Memory B cell (primary cell): ENCODE results near the gene PDZRN3.

Experiments
- ATAC-seq: fragments of 150-1000 bp; cut with Tn5 transposase; 2 replicates; pipeline ENCODE4 v1.10.0; 2021; ENCODE audit warnings: low read depth, mild to moderate bottlenecking, moderate library complexity
- DNase-seq, 2 donors: peaks; one replicate each; pipeline ENCODE4 v3.0.0; 2022; ENCODE audit warnings: low spot score in 2 of 2
- H3K27ac Mint-ChIP-seq: one replicate; pipeline ENCODE4 v1.8.0; 2022; ENCODE audit warnings: mild to moderate bottlenecking, moderate library complexity, mixed read lengths
- H3K27me3 Mint-ChIP-seq: one replicate; pipeline ENCODE4 v1.8.0; 2022; ENCODE audit warnings: mixed read lengths
- H3K36me3 Mint-ChIP-seq: one replicate; pipeline ENCODE4 v1.8.0; 2022; ENCODE audit warnings: mild to moderate bottlenecking, mixed read lengths
- H3K4me1 Mint-ChIP-seq: one replicate; pipeline ENCODE4 v1.8.0; 2022; ENCODE audit warnings: mixed read lengths
- H3K4me3 Mint-ChIP-seq: one replicate; pipeline ENCODE4 v1.8.0; 2022; ENCODE audit warnings: mild to moderate bottlenecking, moderate library complexity, mixed read lengths
- H3K9me3 Mint-ChIP-seq: one replicate; pipeline ENCODE4 v1.8.0; 2022; ENCODE audit warnings: mixed read lengths

Gene PDZRN3

DNA sequence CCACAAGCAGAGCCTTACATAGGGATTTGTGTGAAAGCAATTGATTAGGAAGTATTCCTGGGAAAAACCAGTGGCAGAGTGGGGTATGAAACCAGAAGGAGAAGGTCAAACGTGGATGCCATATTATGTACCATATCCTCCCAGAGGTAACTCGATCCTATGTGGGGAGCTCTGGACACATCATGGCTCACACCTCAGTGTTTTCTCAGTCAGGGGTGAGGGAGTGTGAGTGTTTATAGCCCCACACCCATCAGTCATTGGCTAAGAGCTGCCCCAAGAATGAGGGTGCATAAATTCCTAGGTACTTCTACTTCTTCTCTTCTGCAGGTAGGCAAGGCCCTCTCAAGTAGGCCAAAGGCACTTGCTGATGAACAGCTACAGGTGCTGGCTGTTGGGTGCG, 28.2 kb upstream of the PDZRN3 start:
- DNase-seq: no peak
- Mint-ChIP-seq H3K4me1 (no peaks in the 10 kb centered on the region), H3K27ac (no peak overlapping the region), H3K9me3 (peaks cover 4% of the 10 kb centered on the region), H3K4me3 (no peak overlapping the region), H3K27me3 (no peaks in the 10 kb centered on the region), H3K36me3 (no peaks in the 10 kb centered on the region)
- ATAC-seq: no peak

GRCh38 chr3:73637042-73637441, 12.3 kb upstream of the PDZRN3 start:
- no peak for ATAC-seq
- DNase-seq: no peak
- no peaks in the 10 kb centered on the region for H3K36me3 Mint-ChIP-seq
- no peak overlapping the region for H3K4me3 Mint-ChIP-seq
- peaks cover 2% of the 10 kb centered on the region for H3K9me3 Mint-ChIP-seq
- H3K4me1 Mint-ChIP-seq: no peaks in the 10 kb centered on the region
- no peak overlapping the region for H3K27ac Mint-ChIP-seq
- H3K27me3 Mint-ChIP-seq: peaks cover 1% of the 10 kb centered on the region

DNA sequence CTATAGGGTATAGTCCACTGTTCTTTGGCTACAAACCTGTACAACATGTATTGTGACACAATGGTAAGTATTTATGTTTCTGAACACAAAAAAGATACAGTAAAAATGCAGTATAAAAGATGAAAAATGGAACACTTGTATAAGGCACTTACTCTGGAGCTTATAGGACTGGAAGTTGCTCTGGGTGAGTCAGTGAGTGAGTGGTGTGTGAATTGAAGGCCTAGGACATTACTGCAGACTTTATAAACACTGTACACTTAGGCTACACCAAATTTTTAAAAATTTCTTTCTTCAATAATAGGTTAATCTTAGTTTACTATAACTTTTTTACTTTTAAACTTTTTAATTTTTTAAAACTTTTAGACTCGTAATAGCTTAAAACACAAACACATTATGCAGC, 10.5 kb upstream of the PDZRN3 start:
- ATAC-seq (no peak), DNase-seq (no peak)
- Mint-ChIP-seq H3K27me3 (peaks cover 1% of the 10 kb centered on the region), H3K9me3 (peaks cover 2% of the 10 kb centered on the region), H3K4me1 (no peaks in the 10 kb centered on the region), H3K4me3 (no peak overlapping the region), H3K36me3 (no peaks in the 10 kb centered on the region), H3K27ac (no peak overlapping the region)

DNA sequence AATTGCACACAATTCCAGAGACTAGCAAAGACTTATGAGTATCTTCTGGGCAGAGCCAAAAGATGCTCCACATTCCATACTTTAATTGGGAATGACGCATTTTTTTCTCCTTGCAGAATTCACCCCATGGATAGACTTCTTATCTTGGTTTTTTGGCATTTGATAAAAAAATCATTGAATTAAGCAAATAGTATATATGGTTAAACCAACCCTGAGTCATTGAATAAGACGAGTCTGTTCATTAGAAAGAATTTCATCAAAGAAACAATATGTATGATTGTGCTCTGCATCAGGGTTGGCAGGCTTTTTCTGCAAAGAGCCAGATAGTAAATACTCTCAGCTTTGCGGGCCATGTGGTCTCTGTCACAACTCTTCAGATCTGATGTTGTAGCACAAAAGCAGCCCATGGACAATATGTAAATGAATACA, 9.2 kb upstream of the PDZRN3 start:
- Mint-ChIP-seq H3K36me3 (no peaks in the 10 kb centered on the region), H3K27ac (no peak overlapping the region), H3K4me1 (no peaks in the 10 kb centered on the region), H3K9me3 (peaks cover 4% of the 10 kb centered on the region), H3K27me3 (peaks cover 1% of the 10 kb centered on the region), H3K4me3 (no peak overlapping the region)
- ATAC-seq (no peak), DNase-seq (no peak)

DNA sequence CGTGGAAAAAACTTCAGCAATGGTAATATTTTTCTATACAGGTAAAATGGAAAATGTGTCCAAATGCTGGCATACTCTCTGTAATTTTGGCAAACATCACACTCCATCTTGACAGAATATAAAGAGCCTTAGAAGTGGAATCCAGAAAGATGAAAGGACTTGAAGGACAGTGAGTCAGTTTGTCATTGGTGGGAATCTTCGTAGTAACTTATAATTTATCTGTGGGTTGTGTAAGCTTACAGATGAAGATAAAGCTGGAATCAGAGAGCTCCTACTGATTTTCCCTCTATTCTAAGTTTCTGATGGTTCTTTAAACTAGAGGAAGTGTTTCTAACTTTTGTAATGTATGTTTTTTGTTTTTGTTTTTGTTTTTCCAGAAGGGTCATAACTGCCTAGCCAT, 8.7 kb upstream of the PDZRN3 start:
- H3K27ac Mint-ChIP-seq: no peak overlapping the region
- no peaks in the 10 kb centered on the region for H3K36me3 Mint-ChIP-seq
- no peak for ATAC-seq
- DNase-seq: no peak
- H3K4me1 Mint-ChIP-seq: no peaks in the 10 kb centered on the region
- H3K27me3 Mint-ChIP-seq: peaks cover 1% of the 10 kb centered on the region
- peaks cover 4% of the 10 kb centered on the region for H3K9me3 Mint-ChIP-seq
- H3K4me3 Mint-ChIP-seq: no peak overlapping the region

DNA sequence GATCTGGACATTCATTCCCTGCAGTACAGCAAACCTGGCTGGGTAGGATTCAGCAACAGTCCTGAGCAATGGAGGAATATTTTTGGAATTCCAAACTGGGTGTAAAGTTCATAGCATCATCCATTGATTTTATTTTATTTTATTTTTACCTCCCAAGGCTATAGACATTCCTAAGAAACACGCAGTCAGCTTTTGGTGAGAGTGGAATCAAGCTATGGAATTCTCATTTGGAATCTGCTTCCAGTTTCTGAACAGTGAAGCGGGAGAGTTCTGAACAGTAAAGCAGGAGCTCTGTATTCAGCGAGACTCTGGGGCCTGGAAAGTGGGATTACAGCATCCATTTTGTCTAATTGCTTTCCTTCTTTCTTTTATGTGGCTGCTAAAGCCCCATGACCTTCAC, 1.4 kb upstream of the PDZRN3 start:
- H3K9me3 Mint-ChIP-seq: peaks cover 2% of the 10 kb centered on the region
- H3K27ac Mint-ChIP-seq: no peak overlapping the region
- no peak overlapping the region for H3K4me3 Mint-ChIP-seq
- ATAC-seq (no peak), DNase-seq (no peak)
- no peaks in the 10 kb centered on the region for H3K4me1 Mint-ChIP-seq
- H3K27me3 Mint-ChIP-seq: no peaks in the 10 kb centered on the region
- no peaks in the 10 kb centered on the region for H3K36me3 Mint-ChIP-seq

- H3K9me3 Mint-ChIP-seq: peaks cover under 1% of the 10 kb centered on the region
- H3K27ac Mint-ChIP-seq: no peak overlapping the region
- no peaks in the 10 kb centered on the region for H3K27me3 Mint-ChIP-seq
- H3K4me3 Mint-ChIP-seq: no peak overlapping the region
- DNase-seq: no peak
- H3K36me3 Mint-ChIP-seq: no peaks in the 10 kb centered on the region
- no peaks in the 10 kb centered on the region for H3K4me1 Mint-ChIP-seq
- no peak for ATAC-seq
These were observed 522 bp downstream of the PDZRN3 start for GRCh38 chr3:73624017-73624820.

DNA sequence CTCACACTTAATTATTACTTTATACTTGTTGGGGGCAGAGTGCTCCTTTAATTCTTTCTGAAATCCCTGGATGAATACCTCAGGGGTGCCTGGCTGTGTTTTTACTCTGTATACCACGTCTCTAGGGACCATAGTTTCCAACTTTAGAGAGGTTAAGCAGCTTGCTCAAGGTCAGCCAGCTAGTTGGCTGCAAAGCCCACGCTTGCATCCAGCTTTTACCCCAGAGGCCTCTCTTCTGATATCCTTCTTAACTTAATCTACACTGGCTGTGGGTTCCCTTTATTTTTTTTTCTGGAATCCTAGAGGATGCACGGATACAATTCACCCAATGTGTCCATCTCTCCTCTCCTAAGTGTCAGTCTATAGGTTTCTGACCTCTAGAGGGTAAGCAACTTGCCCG, 1.4 kb downstream of the PDZRN3 start:
- DNase-seq: no peak
- no peaks in the 10 kb centered on the region for H3K4me1 Mint-ChIP-seq

DNA sequence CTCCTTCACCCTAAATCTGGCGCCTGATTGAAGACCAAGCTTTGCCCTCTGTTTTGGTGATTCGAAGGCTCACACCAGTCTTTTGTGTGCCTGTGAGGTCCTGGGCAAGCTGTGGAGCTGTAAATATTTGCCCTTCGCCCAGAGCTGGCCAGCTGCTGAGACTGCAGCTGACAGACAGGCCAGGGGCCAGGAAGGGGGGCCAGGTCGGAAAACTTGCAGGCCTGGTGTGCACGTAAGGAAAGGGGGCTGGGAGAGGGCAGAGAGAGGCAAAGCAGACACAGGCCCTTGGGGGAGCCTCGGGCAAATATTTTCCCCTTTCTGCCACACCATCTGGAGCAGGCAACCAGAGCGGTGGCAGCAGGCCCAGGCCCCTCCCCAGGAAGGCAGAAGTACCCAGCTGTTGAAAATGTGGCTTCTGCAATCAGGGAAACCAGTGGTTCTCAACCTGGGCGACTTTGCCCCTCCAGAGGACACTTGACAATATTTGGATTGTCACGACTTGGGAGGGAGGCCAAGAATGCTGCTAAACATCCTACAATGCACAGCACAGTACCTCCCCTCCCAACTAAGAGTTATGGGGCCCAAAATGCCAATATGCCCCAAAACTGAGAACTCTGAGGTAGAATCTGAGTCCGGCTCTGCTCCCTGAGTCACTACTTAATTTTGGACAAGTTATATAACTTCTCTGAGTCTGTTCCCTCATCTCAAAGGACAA, 2.5 kb downstream of the PDZRN3 start:
- Mint-ChIP-seq H3K9me3 (no peaks in the 10 kb centered on the region), H3K4me3 (no peak overlapping the region), H3K27ac (no peak overlapping the region), H3K27me3 (no peaks in the 10 kb centered on the region), H3K4me1 (no peaks in the 10 kb centered on the region), H3K36me3 (no peaks in the 10 kb centered on the region)
- ATAC-seq: no peak
- no peak for DNase-seq

More for the DNA sequence above, 1.4 kb downstream of the PDZRN3 start:
- no peak for ATAC-seq
- Mint-ChIP-seq H3K36me3 (no peaks in the 10 kb centered on the region), H3K9me3 (no peaks in the 10 kb centered on the region), H3K27me3 (no peaks in the 10 kb centered on the region), H3K4me3 (no peak overlapping the region), H3K27ac (no peak overlapping the region)

DNA sequence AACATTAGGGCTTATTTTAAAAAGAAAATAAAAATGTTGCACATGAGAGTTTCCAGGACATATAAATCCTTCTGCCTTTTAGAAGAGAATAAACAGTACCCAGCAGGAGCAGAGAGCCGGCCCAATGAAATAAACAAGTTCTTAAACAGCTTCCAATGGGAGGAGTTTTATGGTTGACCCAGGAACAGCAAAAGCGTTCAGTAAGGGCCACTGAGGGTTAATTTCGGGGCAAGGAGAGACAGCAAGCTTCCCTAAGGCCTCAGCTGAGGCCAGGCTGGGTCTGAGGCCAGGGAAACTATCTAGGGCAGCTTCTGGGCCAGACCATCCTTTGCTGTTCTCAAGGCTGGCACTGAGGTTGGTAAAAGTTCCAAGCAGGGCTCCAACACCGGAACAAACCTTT, 3.4 kb downstream of the PDZRN3 start:
- Mint-ChIP-seq H3K4me1 (no peaks in the 10 kb centered on the region), H3K36me3 (no peaks in the 10 kb centered on the region), H3K9me3 (no peaks in the 10 kb centered on the region), H3K4me3 (no peak overlapping the region), H3K27ac (no peak overlapping the region), H3K27me3 (no peaks in the 10 kb centered on the region)
- ATAC-seq (no peak), DNase-seq (no peak)

- Mint-ChIP-seq H3K9me3 (no peaks in the 10 kb centered on the region), H3K4me1 (no peaks in the 10 kb centered on the region), H3K27me3 (no peaks in the 10 kb centered on the region), H3K36me3 (no peaks in the 10 kb centered on the region), H3K4me3 (no peak overlapping the region), H3K27ac (no peak overlapping the region)
- ATAC-seq (no peak), DNase-seq (no peak)
These were observed 6.3 kb downstream of the PDZRN3 start for GRCh38 chr3:73618461-73618860.

GRCh38 chr3:73616056-73616455, 8.7 kb downstream of the PDZRN3 start:
- H3K9me3 Mint-ChIP-seq: no peaks in the 10 kb centered on the region
- H3K27me3 Mint-ChIP-seq: no peaks in the 10 kb centered on the region
- no peak overlapping the region for H3K4me3 Mint-ChIP-seq
- no peak for DNase-seq
- no peak overlapping the region for H3K27ac Mint-ChIP-seq
- H3K36me3 Mint-ChIP-seq: no peaks in the 10 kb centered on the region
- no peaks in the 10 kb centered on the region for H3K4me1 Mint-ChIP-seq
- no peak for ATAC-seq

- no peaks in the 10 kb centered on the region for H3K9me3 Mint-ChIP-seq
- H3K27me3 Mint-ChIP-seq: no peaks in the 10 kb centered on the region
- H3K36me3 Mint-ChIP-seq: no peaks in the 10 kb centered on the region
- H3K27ac Mint-ChIP-seq: no peak overlapping the region
- ATAC-seq (no peak), DNase-seq (no peak)
- no peak overlapping the region for H3K4me3 Mint-ChIP-seq
- no peaks in the 10 kb centered on the region for H3K4me1 Mint-ChIP-seq
These were observed 10.3 kb downstream of the PDZRN3 start for GRCh38 chr3:73614419-73614818.

DNA sequence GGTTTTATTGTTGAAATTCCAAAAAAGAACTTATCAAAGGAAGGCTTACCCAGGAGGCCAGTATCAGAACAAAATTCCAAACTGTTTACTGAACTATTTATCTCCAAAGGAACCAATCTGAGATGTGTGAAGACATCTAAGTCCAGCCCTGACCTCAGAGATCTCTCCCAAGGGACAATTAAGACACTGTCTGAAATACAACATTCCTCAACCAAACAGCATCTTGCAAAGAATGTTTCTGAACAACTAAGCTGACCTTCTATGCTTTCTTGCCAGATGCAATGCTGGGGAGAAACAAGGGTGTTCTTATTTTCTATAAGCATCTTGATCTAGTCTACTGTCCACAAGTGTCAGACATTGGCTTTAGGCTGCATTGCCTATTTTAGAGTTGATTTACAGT, 13.6 kb downstream of the PDZRN3 start:
- Mint-ChIP-seq H3K36me3 (no peaks in the 10 kb centered on the region), H3K27me3 (peaks cover 1% of the 10 kb centered on the region), H3K4me3 (no peak overlapping the region), H3K27ac (no peak overlapping the region), H3K9me3 (no peaks in the 10 kb centered on the region), H3K4me1 (no peaks in the 10 kb centered on the region)
- DNase-seq (no peak), ATAC-seq (no peak)

DNA sequence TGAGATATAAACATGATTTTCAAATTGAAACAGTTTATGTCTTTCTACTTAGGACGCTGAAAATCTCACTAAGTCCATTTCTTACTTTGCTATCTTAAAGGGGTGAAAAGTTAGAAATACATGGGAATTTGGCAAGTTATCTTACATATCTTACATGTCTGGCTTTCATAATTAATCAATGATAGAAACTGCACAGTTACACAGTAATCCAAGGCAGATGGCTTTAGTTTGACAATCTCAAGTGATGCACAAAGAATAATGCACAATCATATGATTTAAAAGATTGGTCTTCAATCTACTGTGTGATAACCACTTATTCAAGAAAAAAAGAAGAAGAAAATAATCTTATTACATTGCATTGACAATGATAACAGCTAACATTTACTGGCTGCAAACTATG, 14.2 kb downstream of the PDZRN3 start:
- Mint-ChIP-seq H3K4me3 (no peak overlapping the region), H3K9me3 (no peaks in the 10 kb centered on the region), H3K27ac (no peak overlapping the region), H3K4me1 (no peaks in the 10 kb centered on the region), H3K36me3 (no peaks in the 10 kb centered on the region), H3K27me3 (peaks cover 1% of the 10 kb centered on the region)
- DNase-seq (no peak), ATAC-seq (no peak)
